ENCODE results near the gene UBE2M.
"Not testable (repeated sequence)": the region's sequence is repeated elsewhere in the genome, so short reads cannot be mapped to it uniquely, and the experiment has no call there.

DNA sequence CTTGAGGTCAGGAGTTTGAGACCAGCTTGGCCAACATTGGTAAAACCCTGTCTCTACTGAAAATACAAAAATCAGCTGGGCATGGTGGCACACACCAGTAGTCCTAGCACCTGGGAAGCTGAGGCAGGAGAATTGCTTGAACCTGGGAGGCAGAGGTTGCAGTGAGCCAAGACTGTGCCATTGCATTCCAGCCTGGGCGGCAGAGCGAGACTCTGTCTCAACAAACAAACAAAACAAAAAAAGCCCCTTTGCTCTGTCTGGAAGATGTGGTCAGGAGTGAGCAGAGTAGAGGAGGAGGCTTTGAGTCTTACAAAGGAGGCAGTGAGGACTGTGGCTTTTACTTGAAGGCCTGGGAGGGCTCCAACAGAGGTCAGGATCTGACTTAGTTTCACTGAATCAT lies 19.2 kb upstream of the UBE2M start:
- TF ChIP-seq, protein P1, sequence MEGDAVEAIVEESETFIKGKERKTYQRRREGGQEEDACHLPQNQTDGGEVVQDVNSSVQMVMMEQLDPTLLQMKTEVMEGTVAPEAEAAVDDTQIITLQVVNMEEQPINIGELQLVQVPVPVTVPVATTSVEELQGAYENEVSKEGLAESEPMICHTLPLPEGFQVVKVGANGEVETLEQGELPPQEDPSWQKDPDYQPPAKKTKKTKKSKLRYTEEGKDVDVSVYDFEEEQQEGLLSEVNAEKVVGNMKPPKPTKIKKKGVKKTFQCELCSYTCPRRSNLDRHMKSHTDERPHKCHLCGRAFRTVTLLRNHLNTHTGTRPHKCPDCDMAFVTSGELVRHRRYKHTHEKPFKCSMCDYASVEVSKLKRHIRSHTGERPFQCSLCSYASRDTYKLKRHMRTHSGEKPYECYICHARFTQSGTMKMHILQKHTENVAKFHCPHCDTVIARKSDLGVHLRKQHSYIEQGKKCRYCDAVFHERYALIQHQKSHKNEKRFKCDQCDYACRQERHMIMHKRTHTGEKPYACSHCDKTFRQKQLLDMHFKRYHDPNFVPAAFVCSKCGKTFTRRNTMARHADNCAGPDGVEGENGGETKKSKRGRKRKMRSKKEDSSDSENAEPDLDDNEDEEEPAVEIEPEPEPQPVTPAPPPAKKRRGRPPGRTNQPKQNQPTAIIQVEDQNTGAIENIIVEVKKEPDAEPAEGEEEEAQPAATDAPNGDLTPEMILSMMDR (IDR thresholded peaks at IDR 0.05) = not testable (repeated sequence)
- TF ChIP-seq POLR2A (IDR thresholded peaks at IDR 0.05) = not testable (repeated sequence)

All from thyroid gland (tissue), 4 donors.